PFSK-1 (cell line): ENCODE results near the gene LBR.

Source experiments
- FOXP2 ChIP-seq: optimal IDR thresholded peaks from 2 replicates; pipeline ENCODE3; 2011; ENCODE audit warnings: borderline replicate concordance, control low read depth, inconsistent platforms; ENCODE audit not compliant: insufficient read depth; ENCODE audit errors: extremely low read length, extremely low read depth
- POLR2AphosphoS5 ChIP-seq: IDR thresholded peaks from 2 replicates; pipeline ENCODE4 v1.6.1; 2012; ENCODE audit warnings: low read depth, mild to moderate bottlenecking, control low read depth, low read length, moderate library complexity
- SIN3A ChIP-seq: IDR thresholded peaks from 2 replicates; pipeline ENCODE4 v1.6.1; 2012; ENCODE audit warnings: mild to moderate bottlenecking, low read length, moderate library complexity, borderline replicate concordance; ENCODE audit not compliant: insufficient read depth
- TAF1 ChIP-seq: IDR thresholded peaks from 2 replicates; pipeline ENCODE4 v1.6.1; 2012; ENCODE audit warnings: low read length, control low read depth, borderline replicate concordance; ENCODE audit not compliant: insufficient read depth
- TF ChIP-seq, protein P1 (sequence below), 2 experiments: IDR thresholded peaks; 2 replicates each; pipeline versions ENCODE4 v1.6.1 to v1.8.0; 2011 to 2012; ENCODE audit warnings: low read depth in 2 of 2, low read length in 2 of 2, control low read depth in 1 of 2, inconsistent platforms in 1 of 2, mild to moderate bottlenecking in 1 of 2, moderate library complexity in 1 of 2; ENCODE audit not compliant: insufficient read depth in 1 of 2

LBR gene

DNA sequence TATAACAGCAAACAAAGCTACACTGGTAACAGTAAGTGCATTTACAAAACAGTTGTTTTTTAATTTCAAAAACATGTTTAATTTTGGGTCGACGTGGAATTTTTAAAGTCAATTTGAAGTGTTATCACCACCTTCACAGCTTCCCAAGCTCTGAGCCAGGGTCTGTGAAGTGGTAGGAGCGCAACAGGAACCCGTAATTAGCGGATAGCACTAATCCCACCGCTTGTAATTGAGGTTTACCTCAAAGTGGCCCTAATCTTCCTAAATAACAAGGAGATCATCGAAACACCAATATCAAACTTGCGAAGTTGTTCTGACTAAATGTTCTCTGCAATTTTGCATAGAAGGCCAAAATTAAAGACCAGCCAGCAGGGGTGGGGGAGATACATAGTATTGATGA lies 18.8 kb downstream of the LBR start:
- TF ChIP-seq TAF1: no peak
- TF ChIP-seq SIN3A: no peak
- TF ChIP-seq POLR2AphosphoS5: no peak
- TF ChIP-seq FOXP2: no peak

DNA sequence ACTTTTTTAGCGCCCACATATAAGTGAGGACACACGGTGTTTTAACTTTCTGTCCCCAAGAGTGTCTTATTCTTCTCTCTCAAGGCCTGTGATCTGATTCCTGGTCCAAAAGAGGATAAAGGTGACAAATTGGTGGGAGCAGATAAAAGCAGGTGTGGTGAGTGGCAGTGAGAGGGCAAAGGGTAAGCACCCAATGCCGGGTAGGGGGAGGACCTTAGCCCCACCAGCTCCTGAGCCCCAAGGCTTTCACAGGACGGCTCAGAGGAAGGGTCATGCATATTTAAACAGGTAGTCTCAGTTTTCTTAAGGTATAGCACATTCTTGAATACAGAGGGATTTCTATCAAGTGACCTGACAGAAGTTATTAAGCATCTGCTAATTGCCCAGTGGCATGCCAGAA lies 19.6 kb downstream of the LBR start:
- TF ChIP-seq POLR2AphosphoS5 (no peak), FOXP2 (no peak), SIN3A (no peak), TAF1 (no peak)
- TF ChIP-seq, protein P1, sequence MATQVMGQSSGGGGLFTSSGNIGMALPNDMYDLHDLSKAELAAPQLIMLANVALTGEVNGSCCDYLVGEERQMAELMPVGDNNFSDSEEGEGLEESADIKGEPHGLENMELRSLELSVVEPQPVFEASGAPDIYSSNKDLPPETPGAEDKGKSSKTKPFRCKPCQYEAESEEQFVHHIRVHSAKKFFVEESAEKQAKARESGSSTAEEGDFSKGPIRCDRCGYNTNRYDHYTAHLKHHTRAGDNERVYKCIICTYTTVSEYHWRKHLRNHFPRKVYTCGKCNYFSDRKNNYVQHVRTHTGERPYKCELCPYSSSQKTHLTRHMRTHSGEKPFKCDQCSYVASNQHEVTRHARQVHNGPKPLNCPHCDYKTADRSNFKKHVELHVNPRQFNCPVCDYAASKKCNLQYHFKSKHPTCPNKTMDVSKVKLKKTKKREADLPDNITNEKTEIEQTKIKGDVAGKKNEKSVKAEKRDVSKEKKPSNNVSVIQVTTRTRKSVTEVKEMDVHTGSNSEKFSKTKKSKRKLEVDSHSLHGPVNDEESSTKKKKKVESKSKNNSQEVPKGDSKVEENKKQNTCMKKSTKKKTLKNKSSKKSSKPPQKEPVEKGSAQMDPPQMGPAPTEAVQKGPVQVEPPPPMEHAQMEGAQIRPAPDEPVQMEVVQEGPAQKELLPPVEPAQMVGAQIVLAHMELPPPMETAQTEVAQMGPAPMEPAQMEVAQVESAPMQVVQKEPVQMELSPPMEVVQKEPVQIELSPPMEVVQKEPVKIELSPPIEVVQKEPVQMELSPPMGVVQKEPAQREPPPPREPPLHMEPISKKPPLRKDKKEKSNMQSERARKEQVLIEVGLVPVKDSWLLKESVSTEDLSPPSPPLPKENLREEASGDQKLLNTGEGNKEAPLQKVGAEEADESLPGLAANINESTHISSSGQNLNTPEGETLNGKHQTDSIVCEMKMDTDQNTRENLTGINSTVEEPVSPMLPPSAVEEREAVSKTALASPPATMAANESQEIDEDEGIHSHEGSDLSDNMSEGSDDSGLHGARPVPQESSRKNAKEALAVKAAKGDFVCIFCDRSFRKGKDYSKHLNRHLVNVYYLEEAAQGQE (IDR thresholded peaks at IDR 0.05; ENCODE audit: insufficient read depth in 1 of 2, low read depth in 2 of 2, low read length in 2 of 2): no peak

DNA sequence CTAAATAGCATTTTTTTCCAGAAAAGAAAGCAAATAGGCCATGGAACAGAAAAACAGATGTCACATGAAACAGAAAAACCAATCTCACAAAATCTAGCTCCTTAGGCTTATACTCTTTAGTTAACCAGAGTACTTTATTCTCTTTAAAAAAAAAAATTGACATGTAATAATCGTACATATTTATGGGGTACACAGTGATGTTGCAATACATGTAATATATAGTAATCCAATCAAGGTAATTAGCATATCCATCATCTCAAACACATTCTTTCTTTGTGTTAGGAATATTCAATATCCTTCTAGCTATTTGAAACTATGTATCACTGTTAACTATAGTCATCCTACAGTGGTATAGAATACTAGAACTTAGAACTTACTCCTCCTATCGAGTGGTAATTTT lies 20.1 kb downstream of the LBR start:
- TF ChIP-seq FOXP2 (no peak), POLR2AphosphoS5 (no peak), TAF1 (no peak), SIN3A (no peak)
- TF ChIP-seq, protein P1 (IDR thresholded peaks at IDR 0.05; ENCODE audit: insufficient read depth in 1 of 2, low read depth in 2 of 2, low read length in 2 of 2): no peak

DNA sequence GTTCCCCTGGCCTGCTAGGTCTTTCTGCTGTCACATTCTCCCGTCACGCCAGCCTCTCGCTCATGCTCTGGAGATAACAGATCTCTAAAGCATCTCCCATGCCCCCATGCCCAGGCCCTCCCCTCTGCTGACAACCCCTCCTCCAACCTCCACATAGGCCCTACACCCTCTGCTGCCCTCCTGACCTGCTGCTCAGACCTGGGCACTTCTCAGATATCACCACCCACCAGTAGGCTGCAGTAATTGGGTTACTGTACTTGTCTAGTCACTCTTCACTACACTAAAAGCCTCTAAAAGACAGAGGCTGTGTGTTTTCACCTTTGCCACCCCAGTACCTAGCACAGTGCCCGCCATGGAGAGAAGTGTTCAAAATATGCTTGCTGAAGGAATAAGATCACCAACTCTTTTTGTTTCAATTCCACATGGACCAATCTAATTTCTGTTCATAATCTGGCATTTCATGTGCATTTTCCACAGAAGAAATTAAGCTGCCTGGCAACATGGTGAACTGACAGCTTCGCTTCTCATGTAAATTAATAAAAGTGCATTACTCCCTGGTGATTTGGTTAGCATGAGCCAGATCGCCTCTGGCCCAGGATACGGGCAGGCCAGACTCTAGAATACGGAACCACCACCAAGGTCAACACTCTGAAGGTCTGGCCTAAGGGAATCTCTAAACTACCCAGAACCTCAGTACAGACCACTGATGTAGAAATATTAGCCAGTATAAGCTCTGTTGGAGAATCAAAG lies 20.7 kb downstream of the LBR start:
- TF ChIP-seq SIN3A: no peak
- TF ChIP-seq, protein P1 (IDR thresholded peaks at IDR 0.05; ENCODE audit: insufficient read depth in 1 of 2, low read depth in 2 of 2, low read length in 2 of 2): no peak
- no peak for TF ChIP-seq POLR2AphosphoS5
- TF ChIP-seq FOXP2: no peak
- no peak for TF ChIP-seq TAF1

DNA sequence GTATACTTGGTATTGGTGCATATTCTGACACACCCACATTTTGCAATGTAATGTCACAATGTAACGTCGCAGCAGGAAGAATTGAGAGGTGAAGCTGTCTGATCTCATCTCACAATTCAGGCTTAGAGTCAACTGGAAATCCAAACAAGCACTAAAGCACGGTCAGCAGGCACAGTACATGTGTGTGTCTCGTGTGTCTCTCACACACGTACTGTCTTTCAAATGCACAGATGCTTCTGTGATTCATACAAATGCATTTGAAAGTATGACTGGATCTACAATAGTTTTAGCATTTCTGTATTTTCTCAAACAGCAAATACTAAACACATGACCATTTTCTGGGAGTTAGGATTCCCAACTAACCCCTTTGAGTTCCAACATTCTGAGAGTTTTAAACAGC lies 26.9 kb downstream of the LBR start:
- TF ChIP-seq, protein P1 (IDR thresholded peaks at IDR 0.05; ENCODE audit: insufficient read depth in 1 of 2, low read depth in 2 of 2, low read length in 2 of 2): no peak
- no peak for TF ChIP-seq TAF1
- no peak for TF ChIP-seq FOXP2
- no peak for TF ChIP-seq POLR2AphosphoS5
- no peak for TF ChIP-seq SIN3A
